CD8-positive, alpha-beta memory T cell (primary cell): ENCODE data around the gene ENO2. TPM values are rescaled to one million over a fixed set of nuclear protein-coding genes. Genes with fewer than 3 reads are reported as not detected.

ENCODE experiments used
- CTCF ChIA-PET: fragments of 350-600 bp; sonication (Branson Sonifier 250); formaldehyde crosslinking; loops from one replicate; lab custom pipeline; 2021; ENCODE audit warnings: antibody characterized with exemption; lab: Charles Lee
- POLR2A ChIA-PET: fragments of 350-600 bp; sonication (Branson Sonifier 250); formaldehyde crosslinking; loops from one replicate; lab custom pipeline; 2021; ENCODE audit warnings: antibody characterized with exemption; lab: Charles Lee
- DNase-seq, 5 donors: peaks; one replicate each; pipeline versions ENCODE4 v3.0.0 to v3.0.0-alpha.2; 2020 to 2022; ENCODE audit warnings: mixed read lengths in 1 of 5
- H3K27ac ChIP-seq: one replicate; pipeline ENCODE4 v1.7.0; 2013; ENCODE audit warnings: low read depth, mild to moderate bottlenecking, low read length, moderate library complexity
- H3K27me3 ChIP-seq: 2 replicates; pipeline ENCODE4 v1.7.0; 2013; ENCODE audit warnings: low read length, mild to moderate bottlenecking; ENCODE audit not compliant: insufficient read depth, poor library complexity, severe bottlenecking
- H3K36me3 ChIP-seq: 2 replicates; pipeline ENCODE4 v1.7.0; 2013; ENCODE audit warnings: mild to moderate bottlenecking, low read length, moderate library complexity; ENCODE audit not compliant: insufficient read depth
- H3K4me1 ChIP-seq: 2 replicates; pipeline ENCODE4 v1.7.0; 2013; ENCODE audit warnings: mild to moderate bottlenecking, low read length, moderate library complexity; ENCODE audit not compliant: insufficient read depth
- H3K4me3 ChIP-seq: 2 replicates; pipeline ENCODE4 v1.7.0; 2013; ENCODE audit warnings: mild to moderate bottlenecking, low read length
- H3K9me3 ChIP-seq: 2 replicates; pipeline ENCODE4 v1.7.0; 2013; ENCODE audit warnings: mild to moderate bottlenecking, low read length
- H3K27ac Mint-ChIP-seq, 8 donors: one replicate each; pipeline ENCODE4 v1.8.0; 2020 to 2021; ENCODE audit warnings: mixed read lengths in 8 of 8, mild to moderate bottlenecking in 6 of 8, inconsistent platforms in 3 of 8, moderate library complexity in 3 of 8
- H3K27me3 Mint-ChIP-seq, 2 donors: one replicate each; pipeline ENCODE4 v1.8.0; 2020 to 2021; ENCODE audit warnings: mixed read lengths in 2 of 2, mild to moderate bottlenecking in 1 of 2, moderate library complexity in 1 of 2
- H3K36me3 Mint-ChIP-seq, 3 donors: one replicate each; pipeline ENCODE4 v1.8.0; 2020 to 2021; ENCODE audit warnings: mixed read lengths in 3 of 3, inconsistent platforms in 1 of 3, mild to moderate bottlenecking in 1 of 3
- H3K4me1 Mint-ChIP-seq, 3 donors: one replicate each; pipeline ENCODE4 v1.8.0; 2020 to 2021; ENCODE audit warnings: mixed read lengths in 3 of 3, inconsistent platforms in 1 of 3, mild to moderate bottlenecking in 1 of 3
- H3K4me3 Mint-ChIP-seq, 7 donors: one replicate each; pipeline ENCODE4 v1.8.0; 2020 to 2021; ENCODE audit warnings: mixed read lengths in 7 of 7, mild to moderate bottlenecking in 6 of 7, moderate library complexity in 4 of 7, inconsistent platforms in 2 of 7
- H3K9me3 Mint-ChIP-seq, 5 donors: one replicate each; pipeline ENCODE4 v1.8.0; 2020 to 2022; ENCODE audit warnings: mixed read lengths in 5 of 5, mild to moderate bottlenecking in 3 of 5, moderate library complexity in 2 of 5, inconsistent platforms in 1 of 5
- polyA plus RNA-seq: library from polyadenylated mRNA; unstranded; fragments of 300-500 nt; fragmentation: Illumina TruSeq; gene quantifications from one replicate; pipeline ENCODE4 v1.2.3, GENCODE V29; 2021
- total RNA-seq, 2 experiments: library from RNA; stranded (reverse); gene quantifications; one replicate each; pipeline ENCODE4 v1.2.3, GENCODE V29; 2021

Gene ENO2
- total and polyA plus RNA-seq, 3 experiments from 2014 or later: 36.4 to 131 (median 125) TPM

DNA sequence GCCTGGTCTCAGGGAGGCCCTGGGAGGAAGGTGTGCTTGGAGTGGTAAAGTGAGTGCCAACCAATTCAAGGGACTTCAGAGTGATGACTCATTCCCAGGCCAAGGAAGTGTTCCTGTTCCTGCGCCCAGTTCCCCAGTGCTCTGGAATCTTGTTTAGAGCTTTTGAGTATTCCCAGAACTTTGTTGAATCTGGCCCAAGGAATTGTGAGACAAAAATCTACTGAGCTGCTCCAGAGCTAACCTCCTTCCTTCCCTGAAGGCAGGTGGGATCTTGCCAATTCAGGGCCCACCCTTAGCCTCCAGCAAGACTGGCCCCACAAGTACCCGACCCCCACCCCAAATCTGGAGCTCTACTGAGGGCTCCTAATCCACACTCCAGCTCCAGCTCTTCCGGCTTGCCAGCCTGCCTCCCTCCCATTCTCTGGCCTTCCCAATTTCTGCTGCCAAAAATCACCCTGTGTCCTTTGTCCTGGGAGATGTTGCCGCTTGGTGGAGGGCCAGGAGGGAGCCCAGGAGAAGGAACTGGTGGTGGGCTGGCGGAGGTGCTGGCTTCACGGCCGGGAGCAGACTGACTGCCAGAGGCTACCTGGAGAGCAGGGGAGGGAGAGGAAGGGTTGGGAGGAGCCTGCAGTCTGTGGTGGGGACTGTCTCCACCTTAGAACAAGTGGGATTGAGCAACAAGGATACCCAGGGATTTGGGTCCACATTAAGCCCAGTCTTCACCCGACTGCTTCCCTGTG lies 11.3 kb downstream of the ENO2 start:
- H3K4me1 ChIP-seq: peaks cover 37% of the 10 kb centered on the region
- peaks cover 32 to 47% (median 40%) of the 10 kb centered on the region in 3 donors for H3K4me1 Mint-ChIP-seq
- peaks cover 0 to 26% (median 0%) of the 10 kb centered on the region in 3 donors for H3K36me3 Mint-ChIP-seq
- CTCF ChIA-PET: interaction anchor here (0.8 to 8.9 kb wide), 15 partner anchors 12 to 185 kb away, joined by 3 to 88 read pairs (median 8); partner anchors contain the start of genes C12orf57, C1R, C1RL and ENO2
- H3K4me3 ChIP-seq: no peak overlapping the region
- H3K9me3 Mint-ChIP-seq: no peaks in the 10 kb centered on the region
- no peak for DNase-seq
- H3K27me3 ChIP-seq: no peaks in the 10 kb centered on the region
- H3K4me3 Mint-ChIP-seq: peak overlapping the region; percentile 17 to 97 (median 91)
- no peaks in the 10 kb centered on the region for H3K9me3 ChIP-seq
- no peaks in the 10 kb centered on the region for H3K36me3 ChIP-seq
- peak overlapping the region in 7 of 8 donors; percentile 40 to 92 (median 74) for H3K27ac Mint-ChIP-seq
- POLR2A ChIA-PET: interaction anchor here (0.5 to 2.3 kb wide), 8 partner anchors 10 to 1011 kb away, joined by 3 to 12 read pairs (median 4); partner anchors contain the start of genes ENO2 and SPSB2
- H3K27ac ChIP-seq: no peak overlapping the region
- H3K27me3 Mint-ChIP-seq: no peaks in the 10 kb centered on the region

DNA sequence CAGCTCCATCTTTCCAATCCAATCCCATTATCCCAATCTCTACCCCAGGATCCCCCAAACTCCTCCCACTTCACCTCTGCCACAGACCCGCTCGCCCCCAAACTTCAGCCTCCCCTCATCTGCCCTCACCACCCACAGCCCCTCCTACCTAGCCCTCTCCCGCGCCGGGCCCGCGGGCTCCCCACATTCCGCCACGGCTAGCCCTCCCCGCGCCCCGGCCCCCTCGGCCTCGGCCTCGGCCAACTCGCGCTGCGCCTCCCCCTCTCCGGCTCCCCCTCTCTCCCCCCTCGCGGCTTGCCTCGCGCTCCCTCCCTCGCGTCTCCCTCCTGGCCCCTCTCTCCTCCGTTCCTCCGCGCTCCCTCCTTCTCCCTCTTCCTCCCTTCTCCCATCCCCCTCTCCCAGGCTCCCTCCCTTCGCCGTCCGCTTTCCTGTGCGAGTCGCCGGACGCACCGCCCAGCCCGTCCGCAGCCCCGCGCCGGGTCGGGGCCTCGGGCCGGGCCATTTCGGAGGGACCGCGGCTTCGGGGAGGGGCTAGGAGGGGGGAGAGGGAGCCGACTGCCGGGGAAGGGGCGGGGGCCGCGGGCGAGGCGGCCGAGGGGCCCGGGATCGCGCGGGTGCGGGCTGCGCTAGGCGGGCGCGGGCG lies 13.1 kb downstream of the ENO2 start, which contains the start of gene ATN1:
TSS of gene ATN1 (plus strand) at position 581 of the 643 bp plus-strand sequence. CDS start 6,043 bp downstream, outside the sequence.
- POLR2A ChIA-PET: interaction anchor here (0.9 to 1.6 kb wide), 5 partner anchors 8 to 181 kb away, joined by 3 to 6 read pairs (median 3); partner anchors contain the start of genes C12orf57, C1RL and RNU7-1
- Mint-ChIP-seq H3K27ac (peak within 1 kb of the TSS; percentile 68 to 99 (median 93)), H3K4me3 (peak within 1 kb of the TSS; percentile 82 to 97 (median 92))

DNA sequence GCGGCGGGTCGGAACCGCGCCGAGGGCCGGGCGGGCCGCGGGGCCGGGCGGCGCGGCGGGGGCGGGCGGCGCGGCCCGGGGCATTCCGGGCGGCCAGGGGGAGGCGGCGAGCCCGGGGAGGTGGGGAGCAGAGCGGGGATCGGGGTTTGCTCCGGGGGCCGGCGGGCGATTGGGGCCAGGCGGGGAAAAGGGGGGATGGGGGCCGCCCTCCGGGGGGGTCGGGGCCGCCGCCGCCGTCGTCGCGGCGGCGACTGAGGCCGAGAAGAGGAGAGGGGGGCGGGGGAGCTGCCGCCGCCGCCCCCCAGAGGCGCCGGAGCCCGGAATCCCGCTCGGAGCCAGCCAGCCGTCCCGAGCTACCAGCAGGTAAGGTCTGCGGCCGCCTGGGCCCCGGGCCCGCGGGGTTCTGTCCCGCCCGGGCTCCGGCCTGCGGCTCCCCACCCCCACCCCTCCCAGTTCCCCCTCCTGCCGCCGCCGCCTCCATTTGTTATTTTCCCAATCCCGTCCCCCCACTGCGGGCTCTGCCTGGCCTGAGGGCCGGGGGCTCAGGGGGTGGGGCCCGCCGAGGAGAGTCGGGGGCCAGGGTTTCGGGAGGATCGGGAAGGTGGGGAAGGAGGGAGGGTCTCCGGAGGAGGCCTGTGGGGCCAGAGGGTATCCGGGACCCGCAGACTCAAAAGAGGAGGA lies 13.8 kb downstream of the ENO2 start:
- peak overlapping the region; percentile 47 for H3K4me3 ChIP-seq
- Mint-ChIP-seq H3K9me3 (no peaks in the 10 kb centered on the region), H3K4me1 (peaks cover 36 to 62% (median 51%) of the 10 kb centered on the region in 3 donors), H3K4me3 (peak overlapping the region; percentile 82 to 91 (median 87)), H3K27ac (peak overlapping the region; percentile 68 to 99 (median 92)), H3K27me3 (no peaks in the 10 kb centered on the region), H3K36me3 (peaks cover 0 to 8% (median 3%) of the 10 kb centered on the region in 3 donors)
- H3K4me1 ChIP-seq: peaks cover 55% of the 10 kb centered on the region
- CTCF ChIA-PET: interaction anchor here (1.2 to 8.9 kb wide), 6 partner anchors 9 to 186 kb away, joined by 3 to 88 read pairs (median 68); partner anchors contain the start of genes C12orf57, RNU7-1, SPSB2 and TPI1
- no peaks in the 10 kb centered on the region for H3K36me3 ChIP-seq
- H3K27me3 ChIP-seq: no peaks in the 10 kb centered on the region
- POLR2A ChIA-PET: interaction anchor here (1.0 to 1.8 kb wide), 4 partner anchors 10 to 33 kb away, joined by 4 to 10 read pairs (median 6); partner anchors contain the start of genes C12orf57 and RNU7-1
- peak overlapping the region; percentile 65 for H3K27ac ChIP-seq
- DNase-seq: peak in 1 of 5 donors; percentile 59
- H3K9me3 ChIP-seq: no peaks in the 10 kb centered on the region

More for the DNA sequence above, 13.1 kb downstream of the ENO2 start, which contains the start of gene ATN1:
- no peaks in the 10 kb centered on the region for H3K27me3 ChIP-seq
- no peaks in the 10 kb centered on the region for H3K36me3 ChIP-seq
- Mint-ChIP-seq H3K36me3 (peaks cover 0 to 12% (median 0%) of the 10 kb centered on the region in 3 donors), H3K9me3 (no peaks in the 10 kb centered on the region), H3K4me1 (peaks cover 32 to 57% (median 46%) of the 10 kb centered on the region in 3 donors), H3K27me3 (no peaks in the 10 kb centered on the region)
- H3K4me1 ChIP-seq: peaks cover 48% of the 10 kb centered on the region
- CTCF ChIA-PET: interaction anchor here (3.1 to 8.9 kb wide), 7 partner anchors 10 to 183 kb away, joined by 8 to 88 read pairs (median 69); partner anchors contain the start of genes C12orf57, C1RL, ENO2 and RNU7-1
- DNase-seq: peak; percentile 27 to 68 (median 38)
- H3K9me3 ChIP-seq: no peaks in the 10 kb centered on the region
- peak within 1 kb of the TSS; percentile 65 for H3K27ac ChIP-seq
- peak within 1 kb of the TSS; percentile 59 for H3K4me3 ChIP-seq

DNA sequence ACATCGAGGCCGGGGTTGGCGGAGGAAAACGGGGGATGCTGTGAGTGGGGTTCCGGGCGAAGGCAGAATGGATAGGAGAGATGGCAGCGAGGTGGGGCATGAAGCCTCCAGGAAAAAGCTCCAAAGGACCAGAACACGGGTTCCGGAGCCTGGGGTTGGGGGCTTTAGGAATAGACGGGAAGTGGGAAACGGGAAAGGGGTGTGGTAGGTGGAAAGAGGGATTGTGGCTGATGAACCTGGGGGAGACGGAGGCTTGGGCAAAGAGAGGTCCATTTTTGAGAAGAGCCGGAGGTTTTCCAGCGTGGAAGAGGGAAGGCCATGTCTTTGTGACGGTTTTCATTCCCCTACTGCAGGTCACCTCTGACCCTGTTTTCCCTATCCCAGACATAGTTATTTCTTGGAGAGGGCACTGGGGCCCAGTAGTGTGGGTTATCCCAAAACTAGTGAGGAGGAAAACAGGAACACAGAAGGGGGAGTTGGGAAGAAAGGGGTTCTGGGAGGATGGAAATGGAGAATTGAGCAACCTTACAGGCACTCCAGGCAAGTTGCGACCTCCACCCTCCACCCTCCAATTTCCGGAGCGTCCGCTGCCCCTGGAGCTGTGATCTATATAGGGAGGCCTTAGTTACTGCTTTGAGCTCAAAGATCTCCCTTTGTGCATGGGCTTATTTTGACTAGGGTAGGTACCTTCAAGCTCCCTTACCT lies 14.5 kb downstream of the ENO2 start:
- no peak for DNase-seq
- Mint-ChIP-seq H3K27ac (peak overlapping the region; percentile 68 to 99 (median 92)), H3K4me1 (peaks cover 37 to 65% (median 51%) of the 10 kb centered on the region in 3 donors), H3K9me3 (no peaks in the 10 kb centered on the region), H3K4me3 (peak overlapping the region; percentile 82 to 91 (median 87)), H3K27me3 (no peaks in the 10 kb centered on the region), H3K36me3 (peaks cover 0 to 11% (median 3%) of the 10 kb centered on the region in 3 donors)
- Histone ChIP-seq H3K4me1 (peaks cover 61% of the 10 kb centered on the region), H3K27me3 (no peaks in the 10 kb centered on the region), H3K36me3 (no peaks in the 10 kb centered on the region), H3K9me3 (no peaks in the 10 kb centered on the region), H3K4me3 (peak overlapping the region; percentile 47), H3K27ac (peak overlapping the region; percentile 65)
- CTCF ChIA-PET: interaction anchor here (1.2 to 8.9 kb wide), 6 partner anchors 8 to 185 kb away, joined by 3 to 88 read pairs (median 68); partner anchors contain the start of genes C12orf57, RNU7-1, SPSB2 and TPI1
- POLR2A ChIA-PET: interaction anchor here (1.0 to 1.8 kb wide), 4 partner anchors 9 to 32 kb away, joined by 4 to 10 read pairs (median 6); partner anchors contain the start of genes C12orf57 and RNU7-1

DNA sequence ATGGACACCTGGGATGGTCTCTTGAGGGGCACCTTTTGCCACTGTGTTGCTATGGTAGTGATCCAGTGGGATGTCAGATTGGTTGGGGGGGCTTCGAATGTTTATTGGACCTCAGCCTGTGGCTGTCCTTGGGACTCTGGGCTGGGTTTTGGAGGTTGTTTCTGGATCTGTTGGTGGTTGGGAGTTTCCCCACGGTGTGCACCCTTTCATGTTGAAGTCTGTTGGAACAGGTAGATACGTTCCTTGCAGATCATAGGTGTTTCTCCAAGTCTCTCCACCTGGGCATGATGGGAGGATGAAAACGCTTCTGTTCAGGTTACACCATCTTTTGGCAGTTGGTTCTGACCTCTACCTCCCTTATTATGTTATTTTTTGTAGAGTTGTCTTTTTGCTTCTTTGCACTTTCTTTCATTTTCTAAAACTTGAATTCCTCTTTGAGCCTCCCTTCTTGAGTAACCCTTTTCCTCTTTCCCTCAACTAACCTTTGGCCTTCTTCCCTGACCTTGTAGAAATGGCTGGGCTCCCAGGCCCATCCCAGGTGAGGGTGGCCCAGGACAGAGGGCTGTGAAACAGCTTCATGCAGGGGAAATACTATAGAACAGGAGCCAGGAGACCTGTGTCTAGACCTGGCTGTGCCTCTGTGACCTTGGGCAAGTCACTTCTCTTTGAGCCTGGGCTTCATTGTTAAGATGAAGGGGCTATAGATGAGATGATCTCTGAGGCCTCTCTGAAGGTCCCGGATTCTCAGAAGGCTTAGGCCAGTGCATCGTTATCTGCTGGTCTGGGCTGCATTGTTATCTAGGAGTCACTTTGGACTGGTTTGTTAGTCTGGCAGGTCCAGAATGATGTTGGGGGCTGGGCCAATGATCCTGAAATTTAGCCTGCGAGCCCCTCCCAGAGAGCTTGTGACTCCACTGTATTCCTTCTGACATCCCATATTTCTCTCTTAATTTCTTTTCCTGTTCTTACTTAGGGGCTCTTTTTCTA lies 15.4 kb downstream of the ENO2 start:
- CTCF ChIA-PET: interaction anchor here (1.2 to 8.9 kb wide), 6 partner anchors 8 to 184 kb away, joined by 3 to 88 read pairs (median 68); partner anchors contain the start of genes C12orf57, RNU7-1, SPSB2 and TPI1
- Histone ChIP-seq H3K9me3 (no peaks in the 10 kb centered on the region), H3K27ac (peak overlapping the region; percentile 65), H3K27me3 (no peaks in the 10 kb centered on the region), H3K4me3 (peak overlapping the region; percentile 47), H3K4me1 (peaks cover 54% of the 10 kb centered on the region), H3K36me3 (no peaks in the 10 kb centered on the region)
- H3K27me3 Mint-ChIP-seq: no peaks in the 10 kb centered on the region
- H3K27ac Mint-ChIP-seq: peak overlapping the region; percentile 68 to 96 (median 92)
- peak overlapping the region; percentile 82 to 91 (median 87) for H3K4me3 Mint-ChIP-seq
- no peaks in the 10 kb centered on the region for H3K9me3 Mint-ChIP-seq
- DNase-seq: no peak
- peaks cover 29 to 65% (median 42%) of the 10 kb centered on the region in 3 donors for H3K4me1 Mint-ChIP-seq
- peaks cover 0 to 18% (median 5%) of the 10 kb centered on the region in 3 donors for H3K36me3 Mint-ChIP-seq
- POLR2A ChIA-PET: interaction anchor here (0.9 to 1.8 kb wide), 3 partner anchors 8 to 31 kb away, joined by 3 to 10 read pairs (median 7); no protein-coding TSS in a partner anchor

DNA sequence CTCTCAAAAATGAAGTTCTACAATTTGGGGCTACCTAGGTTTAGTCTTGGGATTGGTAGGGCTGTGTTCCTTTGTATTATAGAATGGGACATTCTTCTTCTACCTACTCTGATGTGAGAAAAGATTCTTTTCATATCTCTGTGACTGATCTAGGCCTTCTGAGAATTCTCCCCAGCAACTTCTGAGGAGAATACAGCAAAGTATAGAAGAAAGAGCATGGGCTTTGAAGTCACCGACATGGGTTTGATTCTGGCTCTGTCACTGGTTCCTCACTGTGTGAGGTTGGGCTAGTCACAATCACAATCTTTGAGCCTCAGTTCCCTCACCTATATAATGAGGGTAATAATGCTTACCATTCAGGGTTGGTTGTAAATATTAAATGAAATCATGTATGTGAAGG lies 18.4 kb downstream of the ENO2 start:
- no peak overlapping the region for H3K4me3 ChIP-seq
- peaks cover 55% of the 10 kb centered on the region for H3K4me1 ChIP-seq
- ChIA-PET POLR2A (interaction anchor here (0.6 kb wide), 1 partner anchor 23 kb away, joined by 3 read pairs; no protein-coding TSS in a partner anchor), CTCF (interaction anchor here (22.6 kb wide), 1 partner anchor 28 kb away, joined by 815 read pairs; no protein-coding TSS in a partner anchor)
- Mint-ChIP-seq H3K9me3 (no peaks in the 10 kb centered on the region), H3K27ac (peak overlapping the region in 6 of 8 donors; percentile 31 to 83 (median 66)), H3K27me3 (no peaks in the 10 kb centered on the region), H3K4me1 (peaks cover 34 to 67% (median 46%) of the 10 kb centered on the region in 3 donors), H3K36me3 (peaks cover 0 to 38% (median 5%) of the 10 kb centered on the region in 3 donors), H3K4me3 (peak overlapping the region in 2 of 7 donors; percentile 5 to 64)
- DNase-seq: no peak
- no peaks in the 10 kb centered on the region for H3K9me3 ChIP-seq
- no peak overlapping the region for H3K27ac ChIP-seq
- no peaks in the 10 kb centered on the region for H3K27me3 ChIP-seq
- H3K36me3 ChIP-seq: no peaks in the 10 kb centered on the region
